Fibroblast of the conjunctiva (primary cell): ENCODE results near the gene TP53AIP1.

Source experiments
- DNase-seq: peaks from one replicate; pipeline ENCODE4 v3.0.0-alpha.2; 2010; ENCODE audit warnings: low read depth

The TP53AIP1 gene

GRCh38 chr11:128905345-128906184 is 37.1 kb downstream of the TP53AIP1 start:
- DNase-seq: no peak

GRCh38 chr11:128904656-128905344 is 37.9 kb downstream of the TP53AIP1 start:
- no peak for DNase-seq

DNA sequence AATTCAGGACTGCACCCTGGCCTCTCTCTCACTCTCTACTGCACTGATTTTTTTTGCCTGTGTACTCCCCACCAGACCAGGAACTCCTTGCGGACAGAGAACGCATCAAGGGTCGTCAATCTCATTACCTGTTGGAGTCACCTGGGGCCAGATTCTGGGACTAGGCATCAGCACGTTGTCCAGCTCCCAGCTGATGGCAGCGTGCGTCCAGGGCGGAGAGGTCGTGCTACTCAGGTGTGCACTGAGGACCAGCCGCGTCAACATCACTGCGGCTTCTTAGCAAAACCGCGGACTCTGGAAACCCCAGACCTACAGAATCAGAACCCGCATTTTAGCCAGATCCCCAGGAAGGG is 38.4 kb downstream of the TP53AIP1 start:
- no peak for DNase-seq

DNA sequence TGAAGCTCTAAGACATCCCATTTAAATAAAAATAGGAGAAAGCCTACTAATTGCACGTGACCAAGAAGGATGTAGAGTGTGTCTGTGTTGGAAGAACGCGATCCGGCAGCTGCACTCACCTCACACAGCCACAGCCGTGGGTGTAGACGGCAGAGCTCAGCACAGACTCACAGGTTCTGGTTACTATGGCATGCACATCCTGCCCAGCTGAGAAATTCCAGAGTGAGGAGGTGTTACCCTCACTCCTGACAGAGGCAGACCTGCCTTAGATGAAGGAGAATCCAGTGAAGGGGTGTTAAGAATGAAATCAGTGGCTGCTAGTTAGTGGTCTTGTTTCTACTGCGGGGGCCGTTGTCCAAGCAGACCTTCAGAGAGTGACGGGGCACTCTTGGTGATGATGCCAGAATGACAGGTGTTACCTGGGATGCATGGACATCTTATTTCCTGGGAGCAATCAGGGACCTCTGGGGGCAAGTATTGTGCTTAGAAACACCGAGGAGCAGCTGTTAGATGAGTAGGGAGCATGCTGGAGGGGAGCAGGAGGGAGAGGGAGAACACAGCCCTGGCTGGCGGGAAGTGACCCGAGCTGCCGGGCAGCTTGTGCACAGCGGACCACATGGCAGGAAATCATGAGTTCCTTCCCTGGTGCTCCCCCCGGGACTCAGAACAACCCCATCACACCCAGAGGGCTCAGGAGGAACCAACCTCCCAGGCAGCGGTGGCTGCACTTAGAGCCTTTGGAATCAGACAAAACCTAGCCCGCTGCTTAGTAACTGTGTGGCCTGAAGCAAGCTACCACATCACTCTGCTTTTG is 39.2 kb downstream of the TP53AIP1 start:
- DNase-seq: no peak

DNA sequence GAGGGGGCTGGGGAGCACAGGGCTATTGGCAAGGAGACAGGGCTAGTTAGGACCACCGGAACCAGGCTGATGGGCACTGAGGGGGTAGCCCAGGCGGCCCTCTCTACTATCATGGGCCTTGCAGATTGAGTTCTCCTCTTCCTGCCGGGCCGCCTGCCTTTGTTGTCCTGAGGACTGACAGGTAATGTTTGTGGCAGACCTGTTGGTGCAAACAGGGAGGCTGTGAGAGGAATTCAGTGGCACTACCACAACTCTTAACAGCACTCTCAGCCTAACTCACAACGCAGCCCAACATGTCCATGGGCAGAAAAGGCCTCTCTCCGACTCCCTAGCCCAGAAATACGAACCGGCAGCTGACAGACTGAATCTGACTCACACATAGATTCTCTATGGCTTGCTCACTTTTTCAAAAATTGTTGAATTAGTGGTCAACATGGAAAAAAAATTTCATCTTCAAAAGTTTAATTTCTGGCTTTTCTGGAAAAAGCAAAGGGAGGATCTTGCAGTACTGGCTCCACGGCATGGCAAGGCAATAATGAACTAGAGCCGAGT is 40.1 kb downstream of the TP53AIP1 start:
- no peak for DNase-seq

DNA sequence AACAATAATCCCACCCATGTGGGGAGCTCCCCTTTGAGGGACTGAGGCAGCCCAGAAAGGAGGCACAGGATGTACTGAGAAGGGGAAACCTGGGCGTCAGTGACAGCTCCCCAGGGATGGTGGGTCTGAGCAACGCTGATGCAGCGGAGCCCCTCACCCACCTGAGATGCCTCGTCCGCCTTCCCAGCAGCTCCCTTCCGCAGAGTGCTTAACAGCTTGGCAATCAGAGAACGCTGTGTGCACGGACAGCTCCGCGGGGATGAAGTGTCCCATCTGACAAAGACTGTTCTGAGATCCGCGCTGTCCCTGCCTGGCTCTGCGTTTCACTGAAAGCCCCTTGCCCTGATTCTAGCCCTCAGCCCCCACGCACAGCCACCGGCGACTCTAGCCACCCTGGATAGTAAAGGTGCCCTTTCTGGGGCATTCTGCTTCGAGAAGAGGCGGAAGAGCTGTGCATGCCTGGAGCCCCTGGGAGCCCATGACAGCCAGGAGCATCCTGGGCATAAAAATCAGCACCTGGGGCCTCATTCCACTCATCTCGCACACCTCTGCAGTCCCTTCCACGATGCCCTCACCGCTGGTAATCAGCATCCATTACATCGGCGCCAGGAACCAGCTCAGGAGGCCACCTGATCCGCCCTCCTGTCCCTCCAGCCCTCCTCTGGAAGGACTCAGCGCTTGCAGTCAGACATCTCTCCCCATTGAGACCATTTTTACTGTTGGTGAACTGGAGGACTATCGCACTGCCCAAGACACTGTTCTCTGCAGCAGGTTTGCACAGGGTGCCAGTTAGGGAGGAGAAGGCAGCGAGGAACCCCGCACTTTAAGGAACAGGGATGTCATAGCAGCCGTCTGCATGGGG is 40.8 kb downstream of the TP53AIP1 start:
- no peak for DNase-seq

DNA sequence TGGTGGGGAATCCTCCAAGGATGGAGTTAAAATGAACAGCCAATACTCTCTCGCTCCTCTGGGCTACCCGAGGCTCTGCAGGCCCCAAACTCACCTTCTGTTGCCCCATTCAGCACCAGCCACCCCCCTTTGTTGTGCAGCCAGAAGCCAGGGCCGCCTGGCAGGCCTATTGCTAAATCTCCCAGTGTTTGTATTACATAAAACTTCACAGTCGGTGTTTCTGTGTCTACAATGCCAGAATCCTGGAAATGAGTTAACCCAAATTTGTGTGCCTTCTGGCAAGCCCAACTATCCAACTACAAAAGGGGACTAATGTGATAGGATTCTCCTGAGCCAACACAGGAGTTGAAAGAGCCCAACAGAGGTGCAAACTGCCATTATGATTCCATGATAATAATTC is 42.2 kb downstream of the TP53AIP1 start:
- no peak for DNase-seq

GRCh38 chr11:128898580-128899344 is 43.9 kb downstream of the TP53AIP1 start:
- no peak for DNase-seq

DNA sequence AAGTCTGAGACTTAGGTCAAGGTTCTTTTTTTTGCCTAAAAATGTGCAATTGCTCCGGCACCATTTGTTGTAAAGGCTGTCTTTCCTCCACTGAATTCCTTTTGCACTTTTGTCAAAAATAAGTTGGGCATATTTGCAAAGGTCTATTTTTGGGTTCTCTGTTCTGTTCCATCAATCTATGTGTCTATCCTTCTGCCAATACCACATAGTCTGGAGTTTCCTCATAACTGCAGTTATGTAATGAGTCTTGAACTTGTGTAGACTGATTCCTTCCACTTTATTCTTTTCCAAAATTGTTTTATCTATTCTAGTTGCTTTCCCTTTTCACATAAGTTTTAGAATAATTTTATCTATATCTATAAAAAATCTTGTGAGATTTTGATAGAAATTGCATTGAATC is 44.8 kb downstream of the TP53AIP1 start:
- DNase-seq: no peak

DNA sequence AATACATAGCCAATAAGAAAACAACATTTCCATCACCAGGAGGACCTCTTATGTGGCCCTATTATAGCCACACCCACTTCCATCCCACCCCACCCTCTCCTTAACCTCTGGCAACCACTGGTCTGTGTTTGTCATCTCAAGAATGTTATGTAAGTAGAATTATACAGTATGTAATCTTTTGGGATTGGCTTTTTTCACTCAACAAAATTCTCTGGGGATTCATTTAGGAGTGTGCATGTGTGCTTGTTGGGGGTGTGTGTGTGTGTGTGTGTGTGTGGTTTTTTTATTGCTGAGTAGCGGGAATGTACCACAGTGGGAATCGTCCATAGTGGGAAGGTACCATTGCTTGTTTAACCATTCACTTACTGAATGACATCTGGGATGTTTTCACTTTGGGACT is 46.3 kb downstream of the TP53AIP1 start:
- DNase-seq: no peak

DNA sequence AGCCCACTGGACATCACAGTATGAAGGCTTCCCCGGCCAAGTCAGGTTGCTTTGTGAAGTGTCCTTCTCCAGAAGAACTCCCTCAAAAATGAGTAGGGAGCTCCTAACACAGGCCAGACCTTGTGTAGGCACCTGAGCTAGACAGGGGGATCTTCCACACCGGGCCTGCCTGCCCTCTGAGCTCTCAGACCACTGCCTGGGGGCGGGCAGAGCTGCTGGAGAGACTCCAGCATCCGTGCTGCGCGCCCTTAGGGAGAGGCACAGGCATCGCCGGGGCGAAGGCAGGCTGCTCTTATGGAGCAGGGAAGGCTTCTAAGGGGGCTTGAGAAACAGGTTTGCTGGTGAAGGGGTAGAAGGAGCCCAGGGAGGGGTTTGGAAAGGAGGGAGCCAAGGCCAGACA is 47.1 kb downstream of the TP53AIP1 start:
- no peak for DNase-seq

DNA sequence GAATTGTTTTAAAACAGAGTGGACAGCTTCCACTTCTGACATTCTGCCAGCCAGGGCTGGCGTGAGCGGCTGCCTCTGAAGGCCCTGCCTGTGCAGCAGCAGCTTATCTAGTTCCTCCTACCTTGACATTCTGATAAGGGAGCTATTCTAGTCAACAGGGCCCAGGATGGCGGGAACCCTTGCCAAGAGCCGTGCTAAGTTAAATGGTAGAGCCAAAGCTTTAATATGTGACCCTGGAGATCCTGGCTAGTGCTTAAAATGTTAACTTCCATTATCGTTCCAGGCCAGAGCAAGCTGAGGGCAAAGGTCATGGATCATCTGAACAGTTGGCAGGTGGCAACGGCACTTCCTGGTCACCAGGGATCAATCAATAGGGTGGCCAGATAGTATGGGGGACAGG is 48.0 kb downstream of the TP53AIP1 start:
- DNase-seq: no peak

- DNase-seq: no peak
Observed at GRCh38 chr11:128894286-128894681, 48.4 kb downstream of the TP53AIP1 start.

DNA sequence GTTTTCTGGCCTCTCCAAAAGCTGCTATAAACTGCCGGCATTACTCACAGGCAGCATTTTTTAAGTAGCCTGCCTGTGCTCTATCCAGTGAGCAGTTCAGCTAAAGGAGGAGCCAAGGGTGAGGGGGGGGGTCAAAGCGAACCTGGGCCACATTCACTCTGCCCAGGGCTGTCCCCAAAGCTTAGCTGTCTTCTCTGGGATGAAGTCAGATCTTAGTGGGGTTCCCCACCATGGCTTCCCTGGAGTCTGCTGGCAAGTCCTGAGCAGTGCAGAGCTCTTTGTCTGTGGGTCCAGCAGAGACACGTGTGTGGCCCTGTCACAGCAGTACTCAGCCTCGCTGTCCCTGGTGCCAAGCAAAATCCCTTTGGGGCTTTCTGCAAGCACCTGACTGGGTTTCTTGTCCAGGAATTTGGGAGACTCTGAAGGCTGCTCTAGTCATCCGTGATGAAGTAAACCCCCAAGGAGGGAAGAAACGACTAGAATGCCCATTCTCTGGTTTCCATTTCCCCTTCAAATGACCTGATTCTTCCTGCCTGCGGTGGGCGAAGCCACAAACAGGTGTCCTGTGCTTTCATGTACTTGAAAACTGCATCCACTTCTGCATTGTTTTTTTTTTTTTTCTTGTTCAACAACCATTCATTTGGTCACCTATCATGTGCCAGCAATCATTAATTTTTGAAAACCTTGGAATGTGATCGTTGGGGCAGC is 48.9 kb downstream of the TP53AIP1 start:
- DNase-seq: no peak

DNA sequence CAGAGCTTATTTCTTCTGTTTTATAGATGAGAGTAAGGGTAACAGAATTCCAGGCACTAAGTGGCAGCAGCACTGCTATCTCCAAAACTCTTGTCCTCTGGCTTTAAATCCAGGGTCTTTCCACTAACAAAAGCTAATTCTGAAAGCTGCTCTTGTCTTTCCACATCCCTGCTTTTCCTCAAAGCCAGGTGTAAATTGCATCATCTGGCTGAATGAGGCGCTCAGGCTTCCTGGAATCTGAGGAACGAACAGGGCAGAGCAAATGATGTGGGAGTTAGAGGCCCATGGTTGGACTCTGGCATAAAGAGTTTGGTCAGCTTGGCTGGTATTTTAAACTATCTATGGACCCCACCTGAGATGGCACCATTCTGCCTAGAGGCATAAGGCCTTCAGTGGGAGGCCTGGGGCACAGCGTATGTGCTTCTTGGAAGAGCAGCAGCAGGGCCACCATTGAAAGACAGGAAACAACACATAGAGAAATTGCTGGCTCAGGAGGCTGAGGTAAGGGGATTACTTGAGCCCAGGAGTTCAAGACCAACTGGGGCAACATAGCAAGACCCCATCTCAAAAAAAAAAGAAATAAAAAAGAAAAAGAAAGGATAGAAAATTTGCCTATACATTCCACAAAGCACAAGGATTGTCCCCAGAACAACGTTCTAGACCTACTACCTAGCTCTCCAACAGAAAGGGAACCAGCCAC is 49.7 kb downstream of the TP53AIP1 start:
- no peak for DNase-seq

- no peak for DNase-seq
Observed at GRCh38 chr11:128891913-128892398, 50.7 kb downstream of the TP53AIP1 start.

- DNase-seq: no peak
Observed at GRCh38 chr11:128890543-128891368, 51.9 kb downstream of the TP53AIP1 start, which contains the start of gene KCNJ5. KCNJ5 (plus strand) TSS chr11:128891356; CDS start chr11:128911274, 19,918 bp downstream.

DNA sequence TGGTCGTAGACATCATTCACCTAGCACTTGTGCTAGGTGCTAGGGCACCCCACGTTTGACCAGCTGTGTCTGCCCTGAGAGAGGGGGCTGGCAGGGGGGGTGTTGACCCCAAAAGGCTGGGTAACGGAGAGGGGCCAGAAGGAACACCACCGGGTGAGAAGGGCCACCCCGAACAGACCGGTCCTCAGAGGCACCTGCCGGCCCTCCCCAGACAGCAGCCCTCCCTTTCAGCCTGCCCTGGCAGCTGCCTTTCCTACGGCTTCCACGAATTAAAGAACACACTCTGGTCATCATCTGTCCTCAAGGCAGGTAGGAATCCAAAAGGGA is 52.5 kb downstream of the TP53AIP1 start:
- no peak for DNase-seq
